Stimulated activated effector memory CD8-positive, alpha-beta T cell treated with anti-CD3 and anti-CD28 coated beads, Interleukin-12 subunit alpha, Interleukin-12 subunit beta, amount 100 ng/mL, for 72 hours (primary cell): ENCODE results near the gene CFAP46.

Source experiments
- ATAC-seq: fragments of 150-1000 bp; cut with Tn5 transposase; 2 replicates; pipeline ENCODE4 v1.10.0; 2021
- DNase-seq, 2 donors: peaks; one replicate each; pipeline ENCODE4 v3.0.0; 2021 to 2022; ENCODE audit warnings: low spot score in 2 of 2
- H3K27ac Mint-ChIP-seq: one replicate; pipeline ENCODE4 v1.8.0; 2022; ENCODE audit warnings: mild to moderate bottlenecking, mixed read lengths
- H3K36me3 Mint-ChIP-seq: one replicate; pipeline ENCODE4 v1.8.0; 2022; ENCODE audit warnings: mild to moderate bottlenecking, mixed read lengths
- H3K4me1 Mint-ChIP-seq: one replicate; pipeline ENCODE4 v1.8.0; 2022; ENCODE audit warnings: mixed read lengths
- H3K4me3 Mint-ChIP-seq: one replicate; pipeline ENCODE4 v1.8.0; 2022; ENCODE audit warnings: mild to moderate bottlenecking, mixed read lengths
- H3K9me3 Mint-ChIP-seq: one replicate; pipeline ENCODE4 v1.8.0; 2022; ENCODE audit warnings: mixed read lengths

The CFAP46 gene

GRCh38 chr10:132816718-132817117 is 125.7 kb downstream of the CFAP46 start:
- ATAC-seq (no peak), DNase-seq (no peak)
- no peak overlapping the region for H3K4me3 Mint-ChIP-seq
- H3K9me3 Mint-ChIP-seq = no peaks in the 10 kb centered on the region
- H3K4me1 Mint-ChIP-seq = no peaks in the 10 kb centered on the region
- H3K27ac Mint-ChIP-seq = no peak overlapping the region
- no peaks in the 10 kb centered on the region for H3K36me3 Mint-ChIP-seq

- ATAC-seq (no peak), DNase-seq (no peak)
- H3K36me3 Mint-ChIP-seq = no peaks in the 10 kb centered on the region
- no peaks in the 10 kb centered on the region for H3K4me1 Mint-ChIP-seq
- no peak overlapping the region for H3K27ac Mint-ChIP-seq
- H3K4me3 Mint-ChIP-seq = no peak overlapping the region
- no peaks in the 10 kb centered on the region for H3K9me3 Mint-ChIP-seq
These were observed 127.1 kb downstream of the CFAP46 start for GRCh38 chr10:132815168-132815857.

DNA sequence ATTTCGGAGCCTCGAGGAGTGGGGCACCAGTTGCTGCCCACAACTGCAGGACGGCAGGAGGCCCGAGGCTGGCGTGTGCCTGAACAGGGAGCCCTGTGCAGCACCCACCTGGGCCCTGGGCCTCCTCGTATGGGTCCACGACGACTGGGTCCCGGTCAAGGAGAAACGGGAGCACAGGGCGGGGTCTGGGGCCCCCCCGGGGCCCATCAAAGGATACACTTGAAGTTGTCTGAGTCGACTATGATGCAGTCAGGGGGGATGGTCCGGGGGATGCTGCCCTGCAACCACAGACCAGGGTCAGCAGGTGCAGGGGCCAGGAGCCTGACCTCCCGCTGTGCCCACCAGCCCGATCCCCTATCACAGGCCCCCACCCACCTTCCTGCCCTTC is 127.9 kb downstream of the CFAP46 start:
- ATAC-seq (no peak), DNase-seq (no peak)
- Mint-ChIP-seq H3K27ac (no peak overlapping the region), H3K4me3 (no peak overlapping the region), H3K4me1 (no peaks in the 10 kb centered on the region), H3K9me3 (no peaks in the 10 kb centered on the region), H3K36me3 (no peaks in the 10 kb centered on the region)

- H3K4me1 Mint-ChIP-seq = no peaks in the 10 kb centered on the region
- no peak for DNase-seq
- H3K36me3 Mint-ChIP-seq = no peaks in the 10 kb centered on the region
- ATAC-seq = no peak
- H3K4me3 Mint-ChIP-seq = no peak overlapping the region
- no peak overlapping the region for H3K27ac Mint-ChIP-seq
- no peaks in the 10 kb centered on the region for H3K9me3 Mint-ChIP-seq
These were observed 128.6 kb downstream of the CFAP46 start for GRCh38 chr10:132813560-132814468.

GRCh38 chr10:132813001-132813401 is 129.4 kb downstream of the CFAP46 start:
- Mint-ChIP-seq H3K9me3 (no peaks in the 10 kb centered on the region), H3K27ac (no peak overlapping the region), H3K4me1 (no peaks in the 10 kb centered on the region), H3K36me3 (no peaks in the 10 kb centered on the region), H3K4me3 (no peak overlapping the region)
- DNase-seq (no peak), ATAC-seq (no peak)

DNA sequence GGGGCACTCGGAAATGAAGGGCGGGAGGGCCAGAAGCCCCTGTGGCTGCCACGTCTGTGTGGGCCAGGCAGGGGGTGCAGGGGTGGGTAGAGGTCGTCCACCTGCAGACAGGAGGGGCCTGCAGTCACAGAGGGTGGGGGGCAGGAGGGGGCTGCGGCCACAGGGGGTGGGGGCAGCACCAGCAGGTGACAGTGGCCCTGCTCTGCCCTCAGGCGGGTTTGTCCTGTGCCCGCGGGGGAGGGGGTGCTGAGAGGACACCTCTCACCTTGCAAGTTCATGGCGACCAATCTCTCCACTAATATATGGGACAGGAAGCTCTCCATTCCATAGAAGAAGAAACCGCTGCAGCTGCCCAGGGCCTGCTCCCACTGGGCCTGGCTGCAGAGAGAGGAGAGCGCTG is 129.8 kb downstream of the CFAP46 start:
- DNase-seq (no peak), ATAC-seq (no peak)
- H3K36me3 Mint-ChIP-seq = no peaks in the 10 kb centered on the region
- no peak overlapping the region for H3K4me3 Mint-ChIP-seq
- no peaks in the 10 kb centered on the region for H3K9me3 Mint-ChIP-seq
- H3K4me1 Mint-ChIP-seq = no peaks in the 10 kb centered on the region
- no peak overlapping the region for H3K27ac Mint-ChIP-seq

- Mint-ChIP-seq H3K27ac (no peak overlapping the region), H3K4me3 (no peak overlapping the region), H3K4me1 (no peaks in the 10 kb centered on the region), H3K9me3 (no peaks in the 10 kb centered on the region), H3K36me3 (no peaks in the 10 kb centered on the region)
- peak; percentile 6 for ATAC-seq
- DNase-seq = no peak
These were observed 130.4 kb downstream of the CFAP46 start for GRCh38 chr10:132811891-132812481.

GRCh38 chr10:132810807-132811700 is 131.3 kb downstream of the CFAP46 start:
- no peaks in the 10 kb centered on the region for H3K36me3 Mint-ChIP-seq
- ATAC-seq = no peak
- H3K4me1 Mint-ChIP-seq = no peaks in the 10 kb centered on the region
- H3K9me3 Mint-ChIP-seq = no peaks in the 10 kb centered on the region
- DNase-seq = no peak
- H3K4me3 Mint-ChIP-seq = no peak overlapping the region
- H3K27ac Mint-ChIP-seq = no peak overlapping the region

DNA sequence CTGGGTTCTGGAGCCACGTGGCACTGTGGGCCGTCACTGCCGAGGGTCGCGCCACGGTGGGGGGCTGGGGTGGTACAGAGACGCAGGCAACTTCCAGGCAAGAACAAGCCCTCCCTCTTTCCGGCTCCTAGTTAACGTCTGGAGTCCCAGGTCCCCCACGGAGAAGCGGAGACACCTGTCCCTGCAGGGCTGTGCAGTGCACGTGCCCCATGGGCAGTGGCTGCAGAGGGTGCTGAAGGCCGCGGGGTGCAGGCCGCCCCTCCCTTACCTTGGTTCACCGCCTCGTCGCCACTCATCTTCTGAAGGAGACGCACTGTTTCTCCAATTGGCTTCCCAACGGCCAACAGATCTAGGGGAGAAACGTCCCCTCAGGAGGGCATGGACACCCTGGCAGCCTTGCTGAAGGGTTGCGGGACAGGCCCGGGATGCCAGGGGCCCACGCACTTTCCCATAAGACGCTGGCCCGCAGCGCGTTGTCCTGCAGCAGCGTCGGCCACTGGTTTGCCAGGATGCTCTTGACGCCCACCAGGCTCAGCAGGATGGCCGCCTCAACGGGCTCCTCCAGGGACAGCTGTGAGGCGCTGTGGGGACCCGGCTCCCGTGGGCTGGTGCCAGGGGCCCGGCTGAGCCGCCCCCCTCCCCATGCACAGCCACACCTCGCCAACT is 132.1 kb downstream of the CFAP46 start:
- H3K9me3 Mint-ChIP-seq = no peaks in the 10 kb centered on the region
- no peak for DNase-seq
- H3K4me1 Mint-ChIP-seq = no peaks in the 10 kb centered on the region
- no peak for ATAC-seq
- no peaks in the 10 kb centered on the region for H3K36me3 Mint-ChIP-seq
- H3K4me3 Mint-ChIP-seq = no peak overlapping the region
- H3K27ac Mint-ChIP-seq = no peak overlapping the region

DNA sequence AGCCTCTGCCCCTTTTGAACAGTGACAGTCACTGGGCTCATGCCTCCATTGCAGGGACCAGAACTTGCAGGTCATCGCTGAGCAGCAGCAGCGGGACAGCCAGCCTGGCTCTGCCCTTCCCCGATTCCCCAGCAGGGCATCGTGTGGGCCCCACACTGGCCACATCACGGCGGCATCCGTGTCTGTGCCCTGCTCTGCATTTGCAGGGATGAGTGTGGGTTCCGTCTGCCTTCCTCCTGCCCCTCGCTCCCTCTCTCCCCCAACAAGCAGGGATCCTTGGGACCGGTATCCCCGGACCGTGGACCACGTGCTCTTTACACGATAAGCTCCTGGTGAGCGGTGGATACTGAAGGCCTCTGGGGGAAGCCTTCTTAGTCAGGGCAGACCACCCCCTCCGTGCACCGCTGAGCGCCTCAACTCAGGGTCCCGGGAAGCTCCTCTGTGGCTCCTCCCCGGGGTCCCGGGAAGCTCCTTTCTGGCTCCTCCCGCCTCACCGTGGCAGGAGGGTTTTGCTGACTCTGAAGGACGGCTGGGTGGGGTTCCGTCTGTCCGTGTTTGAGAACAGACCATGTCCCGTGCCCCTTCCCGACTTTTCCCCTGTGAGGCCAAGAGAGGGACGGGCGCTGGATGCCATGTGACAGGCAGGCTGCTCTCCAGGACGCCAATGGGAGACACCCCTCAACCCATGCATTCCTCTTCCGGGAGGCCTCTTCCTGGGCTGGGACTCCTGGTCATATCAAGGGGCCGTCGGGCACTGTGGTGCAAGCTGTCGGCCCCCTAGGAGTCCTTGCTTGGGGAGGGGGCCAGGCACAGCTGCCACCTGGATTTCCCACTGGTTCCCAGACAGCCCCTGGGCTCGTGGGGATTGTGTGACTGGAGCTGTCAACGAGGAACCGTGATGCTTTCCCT is 132.9 kb downstream of the CFAP46 start:
- no peak overlapping the region for H3K27ac Mint-ChIP-seq
- no peaks in the 10 kb centered on the region for H3K9me3 Mint-ChIP-seq
- no peak overlapping the region for H3K4me3 Mint-ChIP-seq
- H3K4me1 Mint-ChIP-seq = no peaks in the 10 kb centered on the region
- no peak for DNase-seq
- H3K36me3 Mint-ChIP-seq = no peaks in the 10 kb centered on the region
- ATAC-seq = no peak

DNA sequence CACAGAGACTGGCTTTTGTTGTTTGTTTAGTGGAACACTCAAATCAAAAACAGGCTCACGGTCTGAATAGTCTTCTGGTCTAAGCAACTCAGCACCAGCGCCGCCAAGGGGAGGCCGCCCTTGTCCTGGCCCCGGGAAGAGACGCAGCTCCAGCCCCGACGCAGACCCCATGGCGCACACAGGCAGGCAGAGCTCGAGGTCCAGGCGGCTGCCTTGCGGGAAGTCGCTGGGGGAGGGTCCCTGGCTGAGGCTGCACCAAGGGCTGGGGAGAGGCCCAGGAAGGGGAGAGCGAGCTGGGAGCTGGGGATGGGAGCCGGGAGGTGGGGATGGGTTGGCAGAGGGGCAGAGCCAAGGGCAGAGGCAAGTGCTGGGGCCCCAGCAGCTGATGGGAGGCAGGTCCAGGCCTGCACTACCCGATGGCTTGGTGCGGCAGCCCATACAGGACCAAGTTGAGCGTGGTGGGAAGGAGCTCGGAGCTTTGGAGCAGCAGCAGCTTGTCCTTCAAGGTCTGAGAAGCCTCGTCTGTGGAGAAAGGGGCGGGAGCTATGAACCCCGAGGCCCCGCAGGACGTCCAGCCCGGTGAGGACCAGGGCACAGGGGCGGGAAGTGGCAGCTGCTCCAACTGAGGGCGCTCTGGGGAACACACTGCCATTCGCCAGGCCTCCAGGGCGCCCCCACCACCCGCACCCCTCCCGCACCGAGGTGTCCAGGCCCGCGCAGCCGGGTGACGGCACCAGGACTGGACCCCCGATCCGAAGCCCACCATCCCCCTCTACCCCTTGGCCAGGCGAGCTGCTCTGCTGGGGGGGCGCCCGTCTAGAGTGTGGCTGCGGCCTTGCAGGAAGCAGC is 133.8 kb downstream of the CFAP46 start:
- ATAC-seq = no peak
- Mint-ChIP-seq H3K27ac (no peak overlapping the region), H3K4me1 (no peaks in the 10 kb centered on the region), H3K36me3 (no peaks in the 10 kb centered on the region), H3K9me3 (no peaks in the 10 kb centered on the region), H3K4me3 (no peak overlapping the region)
- DNase-seq = no peak

DNA sequence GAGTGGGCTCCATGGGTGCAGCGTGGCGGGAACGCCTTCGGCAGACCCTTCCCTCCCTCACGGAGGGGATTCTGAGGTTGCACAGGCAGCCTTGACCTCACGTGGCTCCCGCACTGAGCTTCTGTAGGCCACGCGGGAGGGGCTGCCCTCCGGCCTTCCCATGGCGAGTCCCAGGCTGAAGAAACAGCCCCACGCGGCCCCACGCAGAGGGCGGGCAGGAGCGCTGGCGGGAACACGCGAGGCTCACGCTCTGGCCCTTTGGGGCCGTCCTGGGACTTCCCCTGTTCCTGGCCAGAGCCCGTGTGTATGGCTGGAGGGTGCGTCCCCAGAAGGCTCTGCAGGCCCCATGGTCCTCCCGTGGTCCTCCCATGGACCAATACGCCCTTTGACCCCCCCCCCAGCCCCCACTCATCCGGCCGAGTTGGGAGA is 134.7 kb downstream of the CFAP46 start:
- H3K27ac Mint-ChIP-seq = no peak overlapping the region
- DNase-seq (no peak), ATAC-seq (no peak)
- no peaks in the 10 kb centered on the region for H3K4me1 Mint-ChIP-seq
- no peaks in the 10 kb centered on the region for H3K9me3 Mint-ChIP-seq
- H3K36me3 Mint-ChIP-seq = no peaks in the 10 kb centered on the region
- H3K4me3 Mint-ChIP-seq = no peak overlapping the region

DNA sequence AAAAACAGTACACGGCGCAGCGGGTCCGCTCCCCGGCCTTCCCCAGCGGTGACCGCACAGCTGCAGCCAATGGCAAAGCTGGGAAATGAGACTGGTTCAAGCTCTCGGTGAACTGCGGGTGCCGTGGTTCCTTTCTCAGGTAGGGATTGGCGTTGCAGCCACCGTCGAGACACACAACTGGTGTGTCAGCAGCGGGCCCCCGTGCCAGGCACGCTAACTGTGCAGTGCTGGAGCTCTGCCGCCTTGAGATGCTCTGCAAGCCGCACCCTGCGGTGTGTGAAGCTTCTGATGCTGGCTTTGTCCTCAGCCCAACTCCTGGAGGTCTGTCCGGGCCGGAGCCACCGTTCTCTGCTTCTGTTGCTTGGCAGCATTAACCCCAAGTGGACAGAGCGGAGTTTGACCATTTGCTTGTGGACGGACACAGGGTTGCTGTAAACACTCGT is 135.8 kb downstream of the CFAP46 start:
- H3K36me3 Mint-ChIP-seq = no peaks in the 10 kb centered on the region
- H3K4me3 Mint-ChIP-seq = no peak overlapping the region
- no peaks in the 10 kb centered on the region for H3K4me1 Mint-ChIP-seq
- no peak for DNase-seq
- no peak for ATAC-seq
- no peaks in the 10 kb centered on the region for H3K9me3 Mint-ChIP-seq
- no peak overlapping the region for H3K27ac Mint-ChIP-seq
